Tongue (tissue), 3 donors: Measurements from ENCODE around the gene PRR20B. TPM values are rescaled to one million over a fixed set of nuclear protein-coding genes. Genes with fewer than 3 reads are reported as not detected.
"Not testable (repeated sequence)": the region's sequence is repeated elsewhere in the genome, so short reads cannot be mapped to it uniquely, and the experiment has no call there.

ENCODE experiments used
- DNase-seq: peaks from one replicate; pipeline ENCODE4 v3.0.0-alpha.2; 2015
- small RNA-seq: library from RNA; depleted of rRNA; stranded (forward); fragments of <200 nt; gene quantifications from one replicate; pipeline ENCODE3, GENCODE V24; 2014; ENCODE audit warnings: low replicate concordance
- total RNA-seq: library from RNA; depleted of rRNA; stranded (reverse); fragments of >200 nt; gene quantifications from one replicate; pipeline ENCODE4 v1.2.3, GENCODE V29; 2014

The PRR20B gene
- not detected for total RNA-seq

DNA sequence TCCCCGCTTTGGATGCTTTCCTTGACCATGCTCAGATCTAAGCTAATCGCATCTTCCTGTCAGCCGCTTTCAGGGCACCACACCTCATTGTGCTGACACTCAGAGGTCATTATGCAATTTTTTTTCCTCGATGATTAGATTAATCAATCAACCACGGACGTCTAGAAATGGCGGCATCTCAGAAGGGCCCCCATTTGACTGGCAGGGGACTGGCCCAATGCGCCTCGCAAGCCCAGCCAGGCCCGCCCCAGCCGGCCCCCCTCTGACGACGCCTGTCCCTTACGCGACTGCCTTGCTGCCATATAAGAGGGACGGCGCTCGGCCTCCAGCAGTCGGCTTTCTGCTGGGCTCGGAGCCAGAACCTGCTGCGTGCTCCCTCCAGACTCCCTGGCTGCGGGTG is at the start of gene PRR20B:
TSS of gene PRR20B (plus strand) at position 301 of the 400 bp plus-strand sequence. CDS start 387 bp downstream, outside the sequence.
- not testable (repeated sequence) for DNase-seq

DNA sequence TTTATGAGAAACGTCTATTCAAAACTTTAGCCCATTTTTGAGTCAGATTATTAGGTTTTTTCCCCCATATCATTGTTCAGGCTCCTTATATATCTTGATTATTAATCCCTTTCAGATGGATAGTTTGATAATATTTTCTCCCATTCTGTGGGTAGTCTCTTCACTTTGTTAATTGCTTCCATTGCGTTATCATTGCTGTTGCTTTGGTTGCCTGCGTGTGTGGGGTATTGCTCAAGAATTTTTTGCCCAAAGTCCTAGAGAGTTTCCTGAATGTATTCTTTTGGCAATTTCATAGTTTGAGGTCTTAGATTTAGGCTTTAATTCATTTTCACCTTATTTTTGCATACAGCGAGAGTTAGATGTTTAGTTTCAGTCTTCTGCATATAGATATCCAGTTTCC is 32.3 kb upstream of the PRR20B start:
- DNase-seq: no peak

DNA sequence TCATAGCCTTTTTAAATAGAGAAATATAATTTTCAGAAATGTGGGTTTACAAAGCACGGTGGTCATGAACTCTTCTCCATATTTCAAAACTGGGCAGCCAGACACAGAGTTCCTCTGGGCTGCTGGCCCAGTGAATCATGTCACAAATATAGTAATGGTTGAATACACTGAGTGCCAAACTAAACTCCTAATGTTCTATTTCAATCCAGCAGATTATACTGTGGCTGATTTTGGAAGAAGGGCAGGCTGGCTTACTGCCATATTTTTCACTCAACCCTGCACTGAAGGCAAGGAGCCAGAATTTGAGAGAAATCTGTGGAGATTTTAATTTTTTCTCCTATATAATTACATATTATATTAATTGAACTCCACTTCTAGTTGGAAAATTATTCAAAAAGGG is 23.6 kb upstream of the PRR20B start:
- DNase-seq: peak; percentile 73

DNA sequence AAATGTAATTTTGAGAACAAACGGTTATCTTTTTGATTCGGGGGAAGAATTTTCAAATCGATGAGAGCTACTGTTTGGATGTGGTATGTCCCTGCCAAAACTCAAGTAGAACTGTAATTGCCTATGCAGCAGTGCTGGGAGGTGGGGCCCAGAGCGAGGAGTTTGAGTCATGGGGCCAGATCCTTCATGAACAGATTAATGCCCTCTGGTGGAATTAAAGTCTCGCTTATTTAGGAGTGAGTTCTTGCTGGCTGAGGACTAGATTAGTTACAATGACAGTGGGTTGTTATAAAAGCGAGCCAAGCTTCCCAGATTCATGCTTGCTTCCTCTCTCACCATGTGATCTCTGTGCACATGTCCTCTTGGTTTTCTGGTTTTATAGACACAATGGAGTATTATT is 18.4 kb upstream of the PRR20B start:
- no peak for DNase-seq

DNA sequence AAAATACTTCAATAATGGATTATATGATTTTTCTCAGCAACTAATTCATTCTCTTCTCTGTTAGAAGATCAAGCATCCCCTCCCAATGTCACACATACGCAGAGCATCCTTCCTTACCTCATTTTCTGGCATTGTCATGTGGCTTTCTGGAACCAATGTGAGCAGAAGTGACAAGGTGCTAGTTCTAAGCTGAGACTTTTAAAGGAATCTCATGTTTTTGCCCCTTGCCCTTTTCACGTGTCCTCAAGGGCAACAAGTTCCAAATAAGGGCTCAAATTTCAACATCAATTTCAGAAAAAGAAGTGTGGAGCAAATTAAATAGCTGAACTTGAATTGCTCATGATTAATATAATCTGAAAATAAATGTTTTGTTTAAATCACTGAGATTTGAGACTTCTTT is 11.2 kb upstream of the PRR20B start:
- no peak for DNase-seq

DNA sequence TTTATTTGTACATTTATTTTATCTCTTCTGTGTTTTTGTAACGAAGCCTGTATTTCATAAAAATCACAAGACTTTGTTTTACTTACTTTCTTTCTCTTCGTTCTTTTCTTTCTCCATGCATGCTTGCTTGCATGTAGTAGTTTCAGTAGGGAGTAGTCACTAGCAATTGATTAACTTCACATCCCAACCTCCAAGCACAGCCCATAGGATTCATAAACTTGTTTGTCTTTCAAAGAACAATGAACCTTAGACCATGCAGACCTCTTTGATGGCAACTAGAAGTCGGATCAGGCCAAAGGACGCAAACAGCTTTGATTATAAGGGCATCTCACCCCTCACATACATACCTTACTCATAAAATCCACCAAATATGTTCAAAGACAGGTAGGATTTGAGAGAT is 9.7 kb upstream of the PRR20B start:
- DNase-seq: no peak

DNA sequence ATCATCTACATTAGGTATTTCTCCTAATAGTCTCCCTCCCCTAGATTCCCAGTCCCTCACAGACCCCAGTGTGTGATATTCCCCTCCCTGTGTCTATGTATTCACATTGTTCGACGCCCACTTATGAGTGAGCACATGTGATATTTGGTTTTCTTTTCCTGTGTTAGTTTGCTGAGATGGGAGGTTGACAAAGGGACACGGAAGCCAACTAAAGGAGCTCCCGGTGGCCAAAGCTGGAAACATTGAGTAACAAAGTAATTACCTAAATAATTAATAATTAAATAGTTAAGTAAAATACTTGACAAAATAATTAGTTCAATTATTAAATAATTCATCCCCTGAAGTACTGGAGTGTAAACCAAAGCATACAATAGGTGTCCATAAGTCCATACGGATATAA is 8.3 kb upstream of the PRR20B start:
- no peak for DNase-seq

DNA sequence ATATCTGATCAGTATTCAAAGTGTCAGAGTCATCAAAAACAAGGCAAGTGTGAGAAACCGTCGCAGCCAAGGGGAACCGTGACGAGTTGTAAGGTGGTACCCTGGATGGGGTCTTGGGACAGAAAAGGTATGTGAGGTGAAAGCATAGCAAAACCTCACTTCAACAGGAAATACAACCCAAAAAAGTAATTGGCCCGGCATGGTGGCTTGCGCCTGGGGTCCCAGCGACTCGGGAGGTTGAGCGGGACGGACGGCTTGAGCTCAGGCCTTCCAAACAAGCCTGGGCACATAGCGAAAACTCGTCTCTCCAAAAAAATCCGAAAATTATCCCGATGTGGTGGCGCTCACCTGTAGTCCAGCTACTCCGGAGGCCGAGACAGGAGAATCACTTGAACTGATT is 7.5 kb upstream of the PRR20B start:
- not testable (repeated sequence) for DNase-seq

DNA sequence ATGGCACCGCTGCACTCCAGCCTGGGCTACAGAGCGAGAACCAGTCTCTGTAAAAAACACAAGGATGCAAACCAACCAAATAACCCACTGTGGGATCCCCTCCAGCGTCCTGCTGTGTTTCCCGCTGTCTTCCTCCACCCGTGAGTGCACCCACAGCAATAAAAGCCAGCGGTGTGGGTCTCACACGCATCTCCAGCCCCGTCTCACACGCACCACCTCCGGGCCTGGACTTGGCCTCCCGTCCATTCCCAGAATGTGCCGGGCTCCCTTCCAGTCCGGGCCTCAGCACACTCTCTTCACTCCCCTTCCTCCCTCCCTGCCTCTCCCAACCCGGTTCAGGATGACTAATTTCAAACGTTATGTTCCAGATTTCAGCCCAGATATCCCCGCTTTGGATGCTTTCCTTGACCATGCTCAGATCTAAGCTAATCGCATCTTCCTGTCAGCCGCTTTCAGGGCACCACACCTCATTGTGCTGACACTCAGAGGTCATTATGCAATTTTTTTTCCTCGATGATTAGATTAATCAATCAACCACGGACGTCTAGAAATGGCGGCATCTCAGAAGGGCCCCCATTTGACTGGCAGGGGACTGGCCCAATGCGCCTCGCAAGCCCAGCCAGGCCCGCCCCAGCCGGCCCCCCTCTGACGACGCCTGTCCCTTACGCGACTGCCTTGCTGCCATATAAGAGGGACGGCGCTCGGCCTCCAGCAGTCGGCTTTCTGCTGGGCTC is 6.9 kb upstream of the PRR20B start, which contains the start of gene PRR20A:
TSS of gene PRR20A (plus strand) at position 684 of the 734 bp plus-strand sequence. CDS start 387 bp downstream, outside the sequence.
- DNase-seq: not testable (repeated sequence)

DNA sequence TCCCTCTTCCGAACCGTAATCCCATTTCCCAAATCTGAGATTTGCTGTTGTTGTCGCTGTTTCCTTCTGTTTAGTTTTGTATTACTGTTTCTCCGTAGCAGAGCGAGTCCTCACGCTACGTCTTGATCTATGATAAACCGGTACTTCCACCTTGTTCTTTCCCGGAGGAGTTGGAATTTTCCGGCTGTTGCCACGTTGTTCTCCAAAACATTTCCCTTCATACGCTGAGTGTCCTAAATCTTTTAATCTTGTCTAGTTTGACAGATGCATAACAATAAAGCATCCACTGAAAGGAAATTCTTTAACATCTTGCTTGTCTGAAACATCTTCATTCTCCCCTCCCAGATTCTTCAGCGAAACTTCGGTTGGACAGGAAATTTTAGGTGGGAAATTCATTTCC is 818 bp downstream of the PRR20B start:
- not testable (repeated sequence) for DNase-seq

DNA sequence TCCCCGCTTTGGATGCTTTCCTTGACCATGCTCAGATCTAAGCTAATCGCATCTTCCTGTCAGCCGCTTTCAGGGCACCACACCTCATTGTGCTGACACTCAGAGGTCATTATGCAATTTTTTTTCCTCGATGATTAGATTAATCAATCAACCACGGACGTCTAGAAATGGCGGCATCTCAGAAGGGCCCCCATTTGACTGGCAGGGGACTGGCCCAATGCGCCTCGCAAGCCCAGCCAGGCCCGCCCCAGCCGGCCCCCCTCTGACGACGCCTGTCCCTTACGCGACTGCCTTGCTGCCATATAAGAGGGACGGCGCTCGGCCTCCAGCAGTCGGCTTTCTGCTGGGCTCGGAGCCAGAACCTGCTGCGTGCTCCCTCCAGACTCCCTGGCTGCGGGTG is 6.5 kb downstream of the PRR20B start, which contains the start of gene PRR20C:
TSS of gene PRR20C (plus strand) at position 301 of the 400 bp plus-strand sequence. CDS start 387 bp downstream, outside the sequence.
- DNase-seq: not testable (repeated sequence)

DNA sequence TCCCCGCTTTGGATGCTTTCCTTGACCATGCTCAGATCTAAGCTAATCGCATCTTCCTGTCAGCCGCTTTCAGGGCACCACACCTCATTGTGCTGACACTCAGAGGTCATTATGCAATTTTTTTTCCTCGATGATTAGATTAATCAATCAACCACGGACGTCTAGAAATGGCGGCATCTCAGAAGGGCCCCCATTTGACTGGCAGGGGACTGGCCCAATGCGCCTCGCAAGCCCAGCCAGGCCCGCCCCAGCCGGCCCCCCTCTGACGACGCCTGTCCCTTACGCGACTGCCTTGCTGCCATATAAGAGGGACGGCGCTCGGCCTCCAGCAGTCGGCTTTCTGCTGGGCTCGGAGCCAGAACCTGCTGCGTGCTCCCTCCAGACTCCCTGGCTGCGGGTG is 13.0 kb downstream of the PRR20B start, which contains the start of gene PRR20D:
TSS of gene PRR20D (plus strand) at position 301 of the 400 bp plus-strand sequence. CDS start 387 bp downstream, outside the sequence.
- DNase-seq: not testable (repeated sequence)

DNA sequence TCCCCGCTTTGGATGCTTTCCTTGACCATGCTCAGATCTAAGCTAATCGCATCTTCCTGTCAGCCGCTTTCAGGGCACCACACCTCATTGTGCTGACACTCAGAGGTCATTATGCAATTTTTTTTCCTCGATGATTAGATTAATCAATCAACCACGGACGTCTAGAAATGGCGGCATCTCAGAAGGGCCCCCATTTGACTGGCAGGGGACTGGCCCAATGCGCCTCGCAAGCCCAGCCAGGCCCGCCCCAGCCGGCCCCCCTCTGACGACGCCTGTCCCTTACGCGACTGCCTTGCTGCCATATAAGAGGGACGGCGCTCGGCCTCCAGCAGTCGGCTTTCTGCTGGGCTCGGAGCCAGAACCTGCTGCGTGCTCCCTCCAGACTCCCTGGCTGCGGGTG is 19.6 kb downstream of the PRR20B start, which contains the start of gene PRR20E:
TSS of gene PRR20E (plus strand) at position 301 of the 400 bp plus-strand sequence. CDS start 387 bp downstream, outside the sequence.
- not testable (repeated sequence) for DNase-seq

DNA sequence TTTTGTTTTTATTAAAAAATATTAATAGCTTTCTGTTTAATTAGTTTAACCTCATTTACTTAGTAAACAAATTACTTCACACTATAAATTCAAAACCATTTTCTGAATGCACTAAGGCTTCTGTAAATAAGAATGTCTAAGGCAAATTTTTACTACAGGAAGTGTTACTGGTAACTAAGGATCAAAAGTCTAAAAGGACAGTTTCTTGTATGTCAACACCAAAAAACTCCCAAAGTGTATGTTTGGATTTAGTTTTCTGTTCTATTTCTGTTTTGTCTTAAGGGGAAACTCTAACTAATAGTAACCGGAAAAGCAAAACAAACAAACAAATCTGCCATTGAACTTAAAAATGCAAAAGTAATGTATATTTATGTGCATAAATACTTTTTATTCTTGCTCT is 44.4 kb downstream of the PRR20B start:
- DNase-seq: no peak

Small RNA genes lying within 50 kb of the gene (small RNA-seq; reads per million reads assigned to genes)
- gene PRR20FP: not detected

Other genes starting within 250 kb of the PRR20B start
- not detected for gene PRR20A, start 6.6 kb upstream of the PRR20B start, total RNA-seq
- gene PRR20C, start 6.6 kb downstream of the PRR20B start, total RNA-seq: not detected
- gene PRR20D, start 13.1 kb downstream of the PRR20B start, total RNA-seq: not detected
- not detected for gene PRR20E, start 19.7 kb downstream of the PRR20B start, total RNA-seq